T-helper 2 cell treated with Interferon-gamma antibody and Interleukin-4, amounts not matched to agents 100 ng/mL and 5 ng/mL, for 36 hours (primary cell): ENCODE data around the gene TNIK. TPM values are rescaled to one million over a fixed set of nuclear protein-coding genes. Genes with fewer than 3 reads are reported as not detected.
"Not testable (repeated sequence)": the region's sequence is repeated elsewhere in the genome, so short reads cannot be mapped to it uniquely, and the experiment has no call there.

Experiments used
- intact Hi-C: fragments of 100-400 bp; cut with micrococcal nuclease; formaldehyde crosslinking; loops from one replicate; pipeline ENCODE4 v1.15.1; 2023
- total RNA-seq: library from RNA; stranded (reverse); gene quantifications from 2 replicates; pipeline ENCODE4 v1.2.3, GENCODE V29; 2022

Gene TNIK
- total RNA-seq, 1 donor from 2014 or later: 73.1 TPM

DNA sequence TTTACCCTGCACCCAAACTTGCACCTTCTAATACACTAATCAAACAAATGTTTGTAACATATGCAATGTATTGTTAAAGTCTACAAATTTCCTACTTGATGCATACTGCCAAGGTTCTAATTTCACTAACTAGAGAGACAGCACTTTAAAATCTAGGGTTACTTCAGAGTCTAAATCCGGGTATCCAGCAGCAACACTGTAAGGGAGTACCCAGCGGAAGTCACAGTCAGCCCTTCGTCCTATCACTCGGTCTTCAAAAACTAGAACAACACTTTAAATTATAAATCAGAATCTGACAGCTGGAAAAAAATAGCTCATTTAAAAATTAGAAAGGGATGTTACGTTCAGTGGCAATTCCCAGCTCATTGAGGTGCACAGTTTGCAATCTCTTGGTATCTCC lies 8.3 kb downstream of the TNIK start:
- intact Hi-C loops: no loop called here

DNA sequence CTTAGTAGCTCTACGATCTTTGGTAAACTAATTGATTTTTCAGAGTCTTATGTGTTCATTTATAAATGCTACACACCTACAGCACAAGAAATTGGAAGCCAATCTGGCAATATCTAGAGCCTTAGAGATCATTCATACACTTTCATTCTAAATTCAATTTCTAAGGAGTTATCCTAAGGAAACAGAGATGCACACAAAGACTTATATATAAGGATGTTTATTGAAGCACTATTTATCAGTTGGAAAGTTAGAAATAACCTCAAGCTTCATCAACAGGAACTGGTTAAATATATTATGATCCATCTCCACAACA lies 12.7 kb downstream of the TNIK start:
- intact Hi-C loops: not testable (repeated sequence)

DNA sequence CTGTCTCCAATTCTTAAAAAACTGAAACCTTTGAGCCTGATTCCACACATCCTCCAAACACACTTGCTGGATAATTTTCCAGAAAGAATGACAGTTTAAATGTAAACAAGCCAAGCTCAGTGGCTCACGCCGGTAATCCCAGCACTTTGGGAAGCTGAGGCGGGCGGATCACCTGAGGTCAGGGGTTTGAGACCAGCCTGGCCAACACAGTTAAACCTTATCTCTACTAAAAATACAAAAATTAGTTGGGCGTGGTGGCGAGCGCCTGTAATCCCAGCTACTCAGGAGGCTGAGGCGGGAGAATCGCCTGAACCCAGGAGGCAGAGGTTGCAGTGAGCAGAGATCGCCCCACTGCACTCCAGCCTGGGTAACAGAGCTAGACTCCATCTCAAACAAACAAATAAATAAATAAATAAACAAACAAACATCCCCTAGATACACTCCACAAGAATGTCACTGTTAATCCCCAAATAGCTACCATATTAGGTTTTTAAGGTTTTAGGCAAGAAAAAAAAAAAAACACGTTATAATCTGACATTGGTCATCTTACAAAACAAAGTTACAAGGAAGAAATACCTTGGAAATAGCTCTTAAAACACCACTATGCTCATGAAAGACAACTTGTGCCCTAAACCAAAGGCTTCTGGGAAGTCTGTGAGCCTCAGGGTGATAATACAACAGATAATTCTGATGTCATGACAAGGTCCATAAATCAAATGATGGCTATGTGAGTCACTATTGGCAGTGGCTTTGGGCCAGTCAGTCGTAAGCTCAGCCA lies 13.2 kb downstream of the TNIK start:
- intact Hi-C loops: no loop called here

DNA sequence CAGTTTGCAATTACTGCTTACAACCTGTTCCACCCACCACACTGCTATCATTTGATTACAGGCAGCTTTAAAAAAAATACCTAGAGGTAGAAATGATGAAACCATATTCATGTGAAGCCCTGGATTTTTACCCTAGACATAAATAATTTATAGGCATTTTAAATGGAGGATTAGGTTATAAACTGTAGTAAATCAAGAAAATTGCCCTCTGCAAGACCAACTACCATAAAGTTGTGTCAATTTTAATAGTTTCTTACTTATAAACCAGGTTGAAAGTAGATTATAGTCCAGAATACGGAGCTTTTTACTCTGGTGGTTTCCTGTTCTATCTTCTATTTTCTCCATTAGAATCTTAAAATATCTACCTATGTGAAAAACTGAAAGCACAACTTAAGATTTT lies 13.9 kb downstream of the TNIK start:
- intact Hi-C loops: no loop called here

DNA sequence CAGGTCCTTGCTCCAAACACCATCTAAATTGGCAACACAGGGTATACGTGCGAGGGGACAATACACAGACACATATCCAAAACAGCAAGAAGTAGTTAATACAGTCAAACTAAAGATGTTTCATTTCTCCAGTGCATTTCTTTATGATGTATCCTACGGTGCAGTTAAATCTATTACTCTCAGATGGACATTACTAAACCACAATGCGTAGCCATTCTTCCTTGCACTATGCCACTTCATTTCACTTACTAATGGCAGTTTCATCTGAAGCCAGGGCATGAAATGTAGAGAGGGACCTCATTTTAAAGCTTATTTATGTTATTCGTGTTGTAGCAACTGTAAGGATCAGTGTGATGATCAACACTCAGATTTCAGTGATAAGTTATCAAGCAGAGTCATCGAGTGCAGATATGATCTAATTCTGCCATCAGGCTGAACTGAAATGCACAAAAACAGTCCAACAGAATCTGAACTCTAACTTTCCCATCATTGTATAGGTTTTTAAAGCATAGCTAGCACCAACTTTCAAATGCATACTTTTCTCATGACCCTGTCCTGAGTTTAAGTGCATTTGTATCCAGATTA lies 14.5 kb downstream of the TNIK start:
- intact Hi-C loops: no loop called here

DNA sequence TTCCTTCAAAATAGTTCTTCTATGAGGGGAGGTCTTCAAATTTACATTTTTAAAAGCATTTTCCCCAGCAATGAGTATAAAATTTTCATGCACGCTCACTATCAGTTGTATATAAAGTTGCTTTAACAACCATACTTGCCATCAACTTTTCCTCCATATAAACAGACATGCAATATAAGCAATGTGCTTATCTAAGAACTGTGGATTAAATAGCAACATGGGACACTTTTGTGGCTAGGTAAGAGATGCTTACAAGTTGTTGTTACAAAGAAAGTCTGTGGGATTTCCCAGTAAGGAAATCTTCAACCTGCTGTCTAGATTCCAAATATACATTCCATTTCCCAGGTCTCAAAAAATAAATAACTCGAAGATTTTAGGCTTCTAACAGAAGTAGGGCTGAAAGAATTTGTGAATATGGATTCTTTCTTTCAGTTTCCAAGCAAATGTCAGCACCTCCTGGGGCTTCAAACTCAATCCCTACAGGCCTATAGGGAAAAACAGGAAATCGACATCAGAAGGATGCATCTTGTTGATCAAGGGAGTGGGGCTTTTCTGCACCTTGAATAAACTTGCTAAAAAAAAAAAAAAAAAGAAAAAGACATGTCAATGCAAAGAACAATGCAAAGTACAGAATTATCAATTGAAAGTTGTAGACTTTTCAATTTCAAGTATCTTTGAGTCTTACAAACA lies 16.1 kb downstream of the TNIK start:
- intact Hi-C loops: no loop called here

DNA sequence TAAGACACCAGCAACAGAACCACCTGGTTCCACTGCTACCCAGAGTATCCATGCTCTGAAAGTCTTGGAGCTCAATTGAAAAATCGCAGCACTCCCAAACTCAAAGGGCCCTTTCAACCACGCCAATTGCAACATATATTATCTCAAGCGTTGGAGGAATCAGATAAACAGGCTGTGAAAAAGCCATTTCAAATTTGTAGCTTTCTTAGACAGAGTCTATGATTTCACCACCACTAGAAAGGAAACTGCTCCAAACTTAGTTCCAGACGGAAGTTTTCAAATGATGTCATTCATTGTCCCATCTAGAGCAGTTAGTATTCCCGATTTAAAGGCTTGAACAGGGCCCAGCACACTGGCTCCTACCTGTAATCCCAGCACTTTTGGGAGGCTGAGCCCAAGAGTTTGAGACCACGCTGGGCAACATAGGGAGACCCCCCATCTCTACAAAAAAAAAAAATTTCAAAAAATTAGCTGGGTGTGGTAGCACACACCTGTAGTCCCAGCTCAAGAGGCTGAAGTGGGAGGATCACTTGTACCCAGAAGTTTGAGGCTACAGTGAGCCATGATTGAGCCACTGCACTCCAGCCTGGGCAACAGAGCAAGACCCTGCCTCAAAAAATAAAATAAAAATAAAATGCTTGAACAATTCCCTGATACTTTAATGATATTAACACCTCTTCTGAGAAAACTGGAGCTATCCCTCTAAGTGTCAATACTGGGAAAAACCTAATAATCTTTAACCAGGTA lies 16.8 kb downstream of the TNIK start:
- intact Hi-C loops: no loop called here

DNA sequence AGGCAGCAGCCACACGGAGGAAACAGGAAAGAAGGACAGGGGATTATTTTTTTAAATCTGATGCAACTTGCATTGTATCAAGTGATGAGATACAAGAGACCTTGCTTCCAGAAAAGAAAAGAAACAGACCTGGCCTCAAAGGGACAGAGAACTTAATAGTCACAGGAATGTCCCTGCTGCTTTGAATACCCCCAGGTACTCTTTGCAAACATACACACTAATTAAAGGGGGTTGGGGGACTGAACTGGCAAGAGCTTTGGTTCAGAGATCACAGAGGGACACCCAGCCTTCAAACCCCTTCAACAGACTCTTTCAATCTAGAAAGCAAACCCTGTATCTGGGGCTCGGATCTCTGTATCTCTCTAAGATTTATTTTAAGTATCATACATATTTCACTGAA lies 18.0 kb downstream of the TNIK start:
- intact Hi-C loops: no loop called here

DNA sequence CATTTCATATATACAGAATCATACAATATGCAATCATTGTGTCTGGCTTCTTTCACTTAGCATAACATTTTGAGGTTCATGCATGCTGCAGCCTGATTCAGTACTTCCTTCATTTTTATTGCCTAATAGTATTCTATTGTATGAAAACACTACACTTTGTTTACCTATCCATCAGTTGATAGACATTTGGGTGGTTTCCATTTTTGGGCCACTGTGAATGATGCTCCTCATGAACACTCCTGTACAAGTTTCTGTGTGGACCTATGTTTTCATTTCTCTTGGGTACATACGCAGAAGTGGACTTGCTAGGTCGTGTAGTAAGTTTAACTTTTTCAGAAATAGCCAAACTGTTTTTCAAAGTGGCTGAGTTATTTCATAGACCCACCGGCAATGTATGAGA lies 18.8 kb downstream of the TNIK start:
- intact Hi-C loops: no loop called here

DNA sequence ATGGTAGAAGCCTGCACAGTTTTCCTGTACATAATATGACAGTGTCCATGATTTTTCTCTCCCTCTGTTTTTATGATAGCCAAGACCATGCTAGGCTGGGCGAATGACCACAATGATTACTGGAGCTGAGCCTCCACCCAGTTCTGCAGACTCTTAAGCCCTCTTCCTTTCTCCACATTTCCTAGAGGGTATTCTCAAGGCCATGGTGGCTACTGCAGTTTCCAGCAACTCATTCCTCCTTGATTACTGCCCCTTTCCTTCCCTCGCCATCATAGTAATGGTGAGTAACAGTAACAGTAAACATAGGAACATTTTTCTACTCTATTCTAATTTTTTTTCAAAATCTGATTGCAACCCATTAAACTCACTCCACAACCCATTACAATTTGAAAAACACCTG lies 20.2 kb downstream of the TNIK start:
- intact Hi-C loops: no loop called here

DNA sequence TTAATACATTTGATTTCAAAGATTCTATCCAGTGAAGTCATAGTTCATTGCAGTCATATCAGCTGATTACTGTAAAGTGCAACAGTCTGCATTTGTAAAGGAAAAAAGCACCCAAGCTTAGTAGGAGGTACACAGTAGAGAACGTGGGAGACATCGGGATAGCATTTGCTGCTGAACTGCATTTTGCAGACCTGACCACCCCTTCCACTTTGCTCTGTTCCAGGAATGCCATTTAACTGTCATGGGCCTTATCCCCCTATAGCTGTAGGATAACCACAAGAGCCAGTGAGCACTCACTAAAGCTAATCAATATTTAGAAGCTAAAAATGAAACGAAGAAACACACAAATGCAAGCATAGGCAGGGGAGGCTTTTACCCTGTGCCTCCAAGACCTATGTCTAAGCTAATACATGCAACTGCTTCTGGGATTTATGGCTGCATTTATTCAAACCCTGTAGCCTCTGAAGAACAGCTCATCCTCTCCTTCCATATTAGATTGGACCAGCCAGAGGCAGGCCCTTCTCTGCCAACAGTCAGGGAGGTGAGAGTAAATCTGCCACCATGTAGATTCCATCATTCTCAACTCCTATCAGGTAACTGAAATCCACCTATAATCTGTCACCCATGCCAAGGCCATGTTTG lies 23.0 kb downstream of the TNIK start:
- intact Hi-C loops: no loop called here

DNA sequence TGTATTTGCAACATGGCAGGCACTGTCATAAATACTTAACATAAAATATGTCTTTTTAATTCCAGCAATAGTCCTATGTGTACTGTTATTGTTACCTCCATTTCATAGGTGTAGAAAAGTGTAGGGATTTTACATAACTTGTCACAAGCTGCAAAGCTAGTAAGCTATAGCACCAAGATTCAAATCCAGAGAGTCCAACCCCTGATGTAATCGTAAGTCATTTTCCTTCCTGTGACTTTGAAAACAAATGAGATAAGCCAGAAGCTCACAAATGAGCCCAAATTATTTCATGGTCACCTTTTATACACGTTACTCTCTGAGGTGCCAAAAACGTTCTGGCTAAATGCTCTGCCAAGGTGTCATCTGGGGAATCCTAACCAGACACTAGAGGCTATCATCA lies 23.8 kb downstream of the TNIK start:
- intact Hi-C loops: no loop called here

DNA sequence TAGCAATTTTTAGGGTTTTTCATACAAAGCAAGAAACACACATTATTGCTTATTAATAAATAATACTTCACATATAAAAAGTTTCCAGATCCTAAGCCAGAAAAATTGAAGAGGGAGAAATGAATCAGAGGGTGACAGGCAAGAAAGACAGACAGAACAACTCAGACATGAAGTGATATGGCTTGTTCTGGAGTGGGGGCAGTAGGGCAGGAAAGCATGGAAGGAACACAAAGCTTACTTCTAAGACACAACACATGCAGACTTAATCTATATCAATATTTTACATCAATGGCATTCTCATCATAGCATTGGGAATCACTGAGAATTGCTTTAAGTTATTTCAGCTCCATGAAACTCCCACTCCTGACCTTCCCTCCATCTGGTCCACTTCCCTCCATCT lies 24.4 kb downstream of the TNIK start:
- intact Hi-C loops: no loop called here

DNA sequence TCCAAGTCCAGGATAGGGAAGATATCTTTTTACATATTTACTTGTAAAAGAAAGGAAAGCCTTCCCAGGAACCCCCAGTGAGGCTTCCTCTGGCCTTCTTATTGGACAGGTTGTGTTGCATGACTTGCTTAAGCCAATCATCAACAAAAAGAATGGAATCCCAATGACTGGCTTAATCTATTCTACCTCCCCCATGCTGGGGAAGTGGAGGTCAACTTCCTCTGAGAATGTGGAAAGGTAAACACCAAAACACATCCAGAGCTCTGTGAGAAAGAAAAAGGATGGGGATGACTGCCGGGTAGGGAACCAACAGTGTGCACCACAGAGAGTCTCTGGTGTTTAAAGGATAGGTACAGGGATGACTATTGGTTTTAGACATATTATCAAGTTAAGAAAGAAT lies 25.1 kb downstream of the TNIK start:
- intact Hi-C loops: no loop called here

DNA sequence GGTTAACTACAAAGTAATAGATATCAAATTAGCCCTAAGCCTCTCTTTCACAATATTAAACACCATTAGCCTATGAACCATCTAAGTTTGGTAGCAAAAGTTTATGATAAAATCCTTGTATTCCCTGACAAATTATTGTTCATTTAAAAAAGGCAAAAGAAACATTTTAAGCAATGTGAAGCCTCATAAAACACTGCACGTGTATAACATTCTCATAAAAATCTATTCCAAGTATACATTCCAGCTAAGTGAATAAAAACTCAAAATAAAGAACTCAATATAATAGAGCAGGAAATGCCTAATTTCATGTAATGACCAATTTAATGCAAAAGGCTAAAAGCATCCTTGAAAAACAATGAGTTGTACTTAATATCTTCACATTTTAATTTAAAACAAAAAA lies 27.7 kb downstream of the TNIK start:
- intact Hi-C loops: no loop called here

DNA sequence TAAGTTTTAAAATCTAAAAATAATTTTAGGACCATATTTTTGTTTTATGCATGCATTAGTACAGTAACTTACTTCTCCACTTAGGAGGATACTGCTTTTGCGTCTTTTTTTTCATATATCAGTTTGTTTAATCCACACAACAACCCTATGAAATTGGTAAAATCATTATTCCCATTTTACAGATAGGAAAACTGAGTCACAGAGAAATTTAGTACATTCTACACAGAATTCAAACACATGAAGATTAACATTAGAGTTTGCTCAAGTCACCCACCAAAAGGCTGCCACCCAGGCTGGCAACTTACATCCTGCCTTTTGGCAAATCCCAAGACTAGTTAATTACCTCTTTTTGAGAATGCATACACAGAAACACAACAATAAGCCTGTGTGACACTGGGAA lies 28.7 kb downstream of the TNIK start:
- intact Hi-C loops: no loop called here

DNA sequence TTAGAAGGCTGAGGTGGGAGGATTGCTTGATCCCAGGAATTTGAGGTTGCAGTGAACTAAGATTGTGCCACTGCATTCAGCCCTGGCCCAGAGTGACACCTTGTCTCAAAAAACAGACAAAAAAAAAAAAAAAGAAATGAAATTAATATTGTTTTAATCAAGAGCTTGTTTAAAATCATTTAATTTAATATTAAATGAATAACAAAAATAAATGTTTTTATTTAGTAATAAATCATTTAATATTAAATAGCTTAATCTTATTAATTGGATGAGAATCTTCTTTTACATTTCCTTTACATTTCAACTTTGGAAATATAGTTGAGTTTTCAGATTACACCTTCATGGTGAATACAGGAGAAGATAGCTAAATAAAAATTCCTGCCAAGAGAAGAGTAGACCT lies 29.7 kb downstream of the TNIK start:
- intact Hi-C loops: no loop called here

DNA sequence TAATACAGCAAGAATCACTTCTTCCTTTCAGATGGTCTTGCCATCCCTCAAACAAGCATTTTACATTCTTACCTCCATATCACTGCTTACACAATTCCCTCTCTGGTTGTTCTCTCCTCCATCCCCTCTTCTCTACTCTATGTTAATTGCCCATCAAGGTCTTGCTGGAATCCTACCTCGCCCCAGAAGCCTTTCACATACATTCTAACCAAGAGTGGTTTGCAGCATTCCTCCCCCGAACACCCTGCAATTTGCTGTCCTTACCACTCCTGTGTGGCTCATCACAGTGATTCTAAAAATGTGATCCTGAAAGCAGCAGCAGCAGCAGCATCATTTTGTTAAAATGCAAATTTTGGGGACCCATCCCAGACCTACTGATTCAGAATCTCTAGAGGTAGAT lies 30.6 kb downstream of the TNIK start:
- intact Hi-C loops: no loop called here

DNA sequence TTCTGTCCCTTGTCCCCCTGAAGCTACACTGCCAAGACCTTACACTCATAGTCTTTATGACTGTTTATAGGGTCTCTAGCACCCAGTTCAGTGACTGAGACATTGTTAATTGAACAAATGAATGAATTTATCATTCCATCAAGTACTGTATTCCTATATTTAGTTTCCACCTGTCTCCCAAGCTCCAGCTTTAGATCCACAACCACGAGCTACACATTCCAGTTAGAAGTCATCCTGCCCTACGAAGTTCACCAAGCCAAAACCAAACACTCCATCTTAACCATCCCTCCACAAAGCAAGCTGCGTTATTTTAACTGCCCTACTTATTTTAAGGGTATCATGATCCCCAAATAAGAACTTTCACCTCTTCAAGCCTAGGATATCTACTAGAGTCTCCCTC lies 31.3 kb downstream of the TNIK start:
- intact Hi-C loops: no loop called here

DNA sequence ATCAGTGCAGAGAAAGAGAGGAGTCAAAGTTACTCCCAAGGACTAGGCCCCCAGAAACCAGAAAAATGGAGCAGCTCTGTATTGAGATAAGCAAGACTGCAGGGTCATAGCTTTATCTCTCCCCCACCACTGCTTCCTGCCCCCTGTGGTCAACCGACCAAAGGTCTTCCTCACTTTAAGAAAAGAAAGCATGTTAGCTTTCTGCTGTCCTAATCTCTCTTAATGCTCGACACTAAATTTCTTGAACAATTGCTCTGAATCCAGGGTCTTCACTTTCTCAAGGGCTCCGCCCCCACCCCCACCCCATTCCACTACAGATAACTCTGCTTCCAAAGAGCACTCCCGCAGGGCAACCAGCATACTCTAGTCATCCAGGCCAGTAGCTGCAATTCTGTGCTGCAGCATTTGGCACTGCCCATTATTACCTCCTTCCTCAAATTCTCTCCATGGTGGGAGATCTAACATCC lies 31.9 kb downstream of the TNIK start:
- intact Hi-C loops: no loop called here

DNA sequence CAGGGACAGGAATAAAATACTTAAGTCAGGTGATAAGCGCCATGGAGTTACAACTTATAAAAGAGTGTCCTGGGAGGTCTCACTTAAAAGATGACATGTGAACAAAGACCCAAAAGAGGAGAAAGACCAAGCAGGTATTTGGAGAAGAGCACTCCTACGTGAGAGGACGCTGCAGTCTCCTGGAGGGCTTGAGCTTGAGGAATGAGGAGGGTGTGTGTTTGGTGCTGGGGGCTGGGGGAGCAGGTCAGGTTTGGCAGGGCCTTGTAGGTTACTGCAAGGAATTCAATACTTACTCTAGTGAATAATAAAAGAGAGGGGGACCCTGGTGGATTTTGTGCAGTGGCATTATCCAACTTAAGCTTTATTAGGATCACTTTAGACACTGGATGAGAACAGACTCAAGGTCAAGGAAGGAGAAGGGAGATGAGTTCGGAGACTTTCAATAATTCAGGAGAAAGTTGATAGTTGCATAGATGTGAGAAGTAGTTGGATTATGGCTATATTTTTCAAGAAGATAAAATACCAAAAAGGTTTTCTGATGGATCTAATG lies 32.4 kb downstream of the TNIK start:
- intact Hi-C loops: no loop called here
